ENCODE data around the gene TMEM121. TPM values are rescaled to one million over a fixed set of nuclear protein-coding genes. Genes with fewer than 3 reads are reported as not detected.
A peak's percentile ranks its signal among the peaks of the same experiment; 100 is the strongest.

TMEM121 gene
- total and polyA plus RNA-seq, 2 of the 8 experiments (the other 6 are each of a cell fraction or from before 2014, with no cell fraction given), result 1.9 TPM; not detected in 1

GRCh38 chr14:105577314-105577861 lies 51.0 kb downstream of the TMEM121 start:
- no peak overlapping the region for H3K56ac ChIP-seq (replicated peaks; ENCODE audit: insufficient read length, low read depth, low read length)
- no peak overlapping the region for H4K8ac ChIP-seq (ENCODE audit: extremely low read depth, insufficient read depth, low read length)
- no peak overlapping the region for H3K4me2 ChIP-seq (ENCODE audit: insufficient read depth in 1 of 2, low read depth in 2 of 2, low read length in 2 of 2)
- ChIA-PET CTCF (ENCODE audit: partially characterized antibody) (no interaction called here), POLR2A (ENCODE audit: partially characterized antibody) (no interaction called here)
- H3K27me3 ChIP-seq (replicated peaks in 1 of 4; ENCODE audit: control insufficient read depth in 3 of 4, extremely low read depth in 1 of 4, insufficient read depth in 3 of 4, low read length in 3 of 4), result no peaks in the 10 kb centered on the region
- WGBS, 2 experiments (ENCODE audit: extremely low coverage in 1 of 2, insufficient coverage in 1 of 2, insufficient read length in 1 of 2, insufficient replicate concordance in 2 of 2, low coverage in 1 of 2, low lambda C conversion rate in 2 of 2, missing lambda C conversion rate in 1 of 2), result 87% methylated on average over 5 of the region's 14 CpGs; no CpG with 5 or more reads in 1 of the 2 experiments
- no peak overlapping the region for H3K14ac ChIP-seq (ENCODE audit: insufficient read length)
- H3K18ac ChIP-seq (ENCODE audit: extremely low read depth, low read length), result no peak overlapping the region
- H2BK5ac ChIP-seq (ENCODE audit: low read depth, low read length), result no peak overlapping the region
- H3K27ac ChIP-seq (ENCODE audit: low read depth, low read length), result no peak overlapping the region
- no peaks in the 10 kb centered on the region for H3K4me1 ChIP-seq (replicated peaks in 1 of 4; ENCODE audit: control insufficient read depth in 3 of 4, insufficient read depth in 4 of 4, low read length in 3 of 4)
- no peak overlapping the region for H3K23ac ChIP-seq (ENCODE audit: insufficient read length)
- H3K79me1 ChIP-seq (ENCODE audit: low read depth, low read length), result no peaks in the 10 kb centered on the region
- no peak overlapping the region for H2BK15ac ChIP-seq (ENCODE audit: low read length)
- no peak overlapping the region for H3K9ac ChIP-seq (replicated peaks in 1 of 4; ENCODE audit: extremely low read depth in 1 of 4, low read depth in 3 of 4, low read length in 3 of 4)
- no peak overlapping the region for H2AK5ac ChIP-seq (ENCODE audit: low read depth, low read length)
- H3K4ac ChIP-seq (replicated peaks; ENCODE audit: insufficient read length, low read depth, low read length), result no peak overlapping the region
- no peaks in the 10 kb centered on the region for H3K79me2 ChIP-seq (ENCODE audit: control insufficient read depth in 1 of 2, insufficient read depth in 2 of 2, low read length in 2 of 2)
- H3K23me2 ChIP-seq (ENCODE audit: low read depth, low read length), result no peaks in the 10 kb centered on the region
- no peak overlapping the region for H2AFZ ChIP-seq (ENCODE audit: low read length)
- no peak overlapping the region for H4K5ac ChIP-seq (ENCODE audit: insufficient read length, low read depth, low read length)
- H2BK20ac ChIP-seq (ENCODE audit: low read length), result no peak overlapping the region
- no peak overlapping the region for H2BK12ac ChIP-seq (ENCODE audit: low read depth, low read length)
- TF ChIP-seq CEBPB (IDR thresholded peaks at IDR 0.05; ENCODE audit: low read depth, low read length), result no peak
- 0 out of 2 replicates have a peak, but pooled peaks have one; percentile 84 for TF ChIP-seq CBX5 (IDR thresholded peaks at IDR 0.05; ENCODE audit: low read depth, low read length)
- no peak overlapping the region for H3K4me3 ChIP-seq (ENCODE audit: extremely low read depth in 1 of 4, insufficient read depth in 2 of 4, low read depth in 3 of 4, low read length in 4 of 4)
- DNase-seq (ENCODE audit: low read depth in 1 of 2, low spot score in 2 of 2), result no peak
- no peak for FAIRE-seq
- H3K36me3 ChIP-seq (ENCODE audit: control insufficient read depth in 2 of 4, insufficient read depth in 4 of 4, low read length in 3 of 4), result no peaks in the 10 kb centered on the region; a peak in 1 of 8 replicates
- H4K20me1 ChIP-seq (replicated peaks in 1 of 2; ENCODE audit: control insufficient read depth in 1 of 2, insufficient read depth in 2 of 2, low read length in 2 of 2), result no peaks in the 10 kb centered on the region
- H2BK120ac ChIP-seq (replicated peaks; ENCODE audit: low read depth, low read length), result no peak overlapping the region
- H4K91ac ChIP-seq (replicated peaks; ENCODE audit: insufficient read length, low read length), result no peak overlapping the region
- H3K9me3 ChIP-seq (ENCODE audit: insufficient read depth in 2 of 2, low read depth in 1 of 2, low read length in 1 of 2), result peaks cover 30 to 41% of the 10 kb centered on the region in 2 experiments

Data from H1 (cell line).